ENCODE data around the gene TMEM205. TPM values are rescaled to one million over a fixed set of nuclear protein-coding genes. Genes with fewer than 3 reads are reported as not detected.

Gene TMEM205
- total and polyA plus RNA-seq, 10 of the 15 experiments (the other 5 are each of a cell fraction or from before 2014, with no cell fraction given), result 27.8 to 144 (median 88.3) TPM

DNA sequence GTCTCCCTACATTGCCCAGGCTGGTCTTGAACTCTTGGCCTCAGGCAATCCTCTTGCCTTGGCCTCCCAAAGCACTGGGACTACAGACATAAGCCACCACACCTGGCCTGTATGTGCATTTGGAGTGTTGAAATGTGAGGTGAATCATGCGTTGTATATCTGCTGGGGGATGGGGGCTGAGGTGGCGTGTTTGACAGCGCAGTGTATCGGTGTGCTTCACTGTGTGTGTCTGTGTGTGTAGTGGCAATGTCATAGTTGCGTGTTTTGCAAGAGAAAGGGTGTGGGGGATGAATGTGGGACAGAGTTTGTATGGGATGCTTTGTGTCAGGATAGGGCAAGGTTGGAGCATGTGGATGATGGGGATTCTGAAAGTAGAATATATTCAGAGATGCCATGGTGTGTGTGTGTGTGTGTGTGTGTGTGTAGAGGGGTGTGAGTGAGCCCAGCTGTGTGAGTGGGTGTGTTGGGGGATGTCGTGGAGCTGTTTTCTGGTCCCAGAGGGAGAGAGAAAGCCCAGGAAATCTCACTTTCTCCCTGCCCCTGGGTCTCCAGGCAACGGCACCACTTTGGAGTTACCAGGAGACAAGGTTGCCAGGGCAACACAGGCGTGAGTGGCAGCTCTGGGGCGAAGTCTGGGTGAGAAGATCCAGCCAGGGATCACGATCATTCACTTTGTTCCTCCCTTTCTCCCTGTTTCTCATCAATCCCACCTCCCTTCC lies 27.3 kb upstream of the TMEM205 start (continued):
- TF ChIP-seq TCF12 (IDR thresholded peaks at IDR 0.05; ENCODE audit: low read depth, low read length), result no peak
- TF ChIP-seq POLR2AphosphoS2 (IDR thresholded peaks at IDR 0.05; ENCODE audit: low read depth, low read length), result no peak
- no peak for TF ChIP-seq GABPA (IDR thresholded peaks at IDR 0.05; ENCODE audit: low read depth)
- no peak for TF ChIP-seq ZNF384 (IDR thresholded peaks at IDR 0.05; ENCODE audit: borderline replicate concordance, low read depth, low read length)
- TF ChIP-seq IKZF1 (conservative IDR thresholded peaks at IDR 0.05), result no peak
- TF ChIP-seq, protein P1, sequence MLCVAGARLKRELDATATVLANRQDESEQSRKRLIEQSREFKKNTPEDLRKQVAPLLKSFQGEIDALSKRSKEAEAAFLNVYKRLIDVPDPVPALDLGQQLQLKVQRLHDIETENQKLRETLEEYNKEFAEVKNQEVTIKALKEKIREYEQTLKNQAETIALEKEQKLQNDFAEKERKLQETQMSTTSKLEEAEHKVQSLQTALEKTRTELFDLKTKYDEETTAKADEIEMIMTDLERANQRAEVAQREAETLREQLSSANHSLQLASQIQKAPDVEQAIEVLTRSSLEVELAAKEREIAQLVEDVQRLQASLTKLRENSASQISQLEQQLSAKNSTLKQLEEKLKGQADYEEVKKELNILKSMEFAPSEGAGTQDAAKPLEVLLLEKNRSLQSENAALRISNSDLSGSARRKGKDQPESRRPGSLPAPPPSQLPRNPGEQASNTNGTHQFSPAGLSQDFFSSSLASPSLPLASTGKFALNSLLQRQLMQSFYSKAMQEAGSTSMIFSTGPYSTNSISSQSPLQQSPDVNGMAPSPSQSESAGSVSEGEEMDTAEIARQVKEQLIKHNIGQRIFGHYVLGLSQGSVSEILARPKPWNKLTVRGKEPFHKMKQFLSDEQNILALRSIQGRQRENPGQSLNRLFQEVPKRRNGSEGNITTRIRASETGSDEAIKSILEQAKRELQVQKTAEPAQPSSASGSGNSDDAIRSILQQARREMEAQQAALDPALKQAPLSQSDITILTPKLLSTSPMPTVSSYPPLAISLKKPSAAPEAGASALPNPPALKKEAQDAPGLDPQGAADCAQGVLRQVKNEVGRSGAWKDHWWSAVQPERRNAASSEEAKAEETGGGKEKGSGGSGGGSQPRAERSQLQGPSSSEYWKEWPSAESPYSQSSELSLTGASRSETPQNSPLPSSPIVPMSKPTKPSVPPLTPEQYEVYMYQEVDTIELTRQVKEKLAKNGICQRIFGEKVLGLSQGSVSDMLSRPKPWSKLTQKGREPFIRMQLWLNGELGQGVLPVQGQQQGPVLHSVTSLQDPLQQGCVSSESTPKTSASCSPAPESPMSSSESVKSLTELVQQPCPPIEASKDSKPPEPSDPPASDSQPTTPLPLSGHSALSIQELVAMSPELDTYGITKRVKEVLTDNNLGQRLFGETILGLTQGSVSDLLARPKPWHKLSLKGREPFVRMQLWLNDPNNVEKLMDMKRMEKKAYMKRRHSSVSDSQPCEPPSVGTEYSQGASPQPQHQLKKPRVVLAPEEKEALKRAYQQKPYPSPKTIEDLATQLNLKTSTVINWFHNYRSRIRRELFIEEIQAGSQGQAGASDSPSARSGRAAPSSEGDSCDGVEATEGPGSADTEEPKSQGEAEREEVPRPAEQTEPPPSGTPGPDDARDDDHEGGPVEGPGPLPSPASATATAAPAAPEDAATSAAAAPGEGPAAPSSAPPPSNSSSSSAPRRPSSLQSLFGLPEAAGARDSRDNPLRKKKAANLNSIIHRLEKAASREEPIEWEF (IDR thresholded peaks at IDR 0.05; ENCODE audit: insufficient replicate concordance, low read depth, low read length), result no peak
- no peak for TF ChIP-seq ZSCAN29 (IDR thresholded peaks at IDR 0.05)
- TF ChIP-seq NR2C2 (IDR thresholded peaks at IDR 0.05; ENCODE audit: borderline replicate concordance, control insufficient read depth, insufficient read length, low read depth), result no peak
- TF ChIP-seq, protein P2, sequence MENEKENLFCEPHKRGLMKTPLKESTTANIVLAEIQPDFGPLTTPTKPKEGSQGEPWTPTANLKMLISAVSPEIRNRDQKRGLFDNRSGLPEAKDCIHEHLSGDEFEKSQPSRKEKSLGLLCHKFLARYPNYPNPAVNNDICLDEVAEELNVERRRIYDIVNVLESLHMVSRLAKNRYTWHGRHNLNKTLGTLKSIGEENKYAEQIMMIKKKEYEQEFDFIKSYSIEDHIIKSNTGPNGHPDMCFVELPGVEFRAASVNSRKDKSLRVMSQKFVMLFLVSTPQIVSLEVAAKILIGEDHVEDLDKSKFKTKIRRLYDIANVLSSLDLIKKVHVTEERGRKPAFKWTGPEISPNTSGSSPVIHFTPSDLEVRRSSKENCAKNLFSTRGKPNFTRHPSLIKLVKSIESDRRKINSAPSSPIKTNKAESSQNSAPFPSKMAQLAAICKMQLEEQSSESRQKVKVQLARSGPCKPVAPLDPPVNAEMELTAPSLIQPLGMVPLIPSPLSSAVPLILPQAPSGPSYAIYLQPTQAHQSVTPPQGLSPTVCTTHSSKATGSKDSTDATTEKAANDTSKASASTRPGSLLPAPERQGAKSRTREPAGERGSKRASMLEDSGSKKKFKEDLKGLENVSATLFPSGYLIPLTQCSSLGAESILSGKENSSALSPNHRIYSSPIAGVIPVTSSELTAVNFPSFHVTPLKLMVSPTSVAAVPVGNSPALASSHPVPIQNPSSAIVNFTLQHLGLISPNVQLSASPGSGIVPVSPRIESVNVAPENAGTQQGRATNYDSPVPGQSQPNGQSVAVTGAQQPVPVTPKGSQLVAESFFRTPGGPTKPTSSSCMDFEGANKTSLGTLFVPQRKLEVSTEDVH (IDR thresholded peaks at IDR 0.05; ENCODE audit: low read depth, partially characterized antibody), result no peak
- TF ChIP-seq STAT3 (IDR thresholded peaks at IDR 0.05; ENCODE audit: low read depth, low read length), result no peak
- TF ChIP-seq, protein P3, sequence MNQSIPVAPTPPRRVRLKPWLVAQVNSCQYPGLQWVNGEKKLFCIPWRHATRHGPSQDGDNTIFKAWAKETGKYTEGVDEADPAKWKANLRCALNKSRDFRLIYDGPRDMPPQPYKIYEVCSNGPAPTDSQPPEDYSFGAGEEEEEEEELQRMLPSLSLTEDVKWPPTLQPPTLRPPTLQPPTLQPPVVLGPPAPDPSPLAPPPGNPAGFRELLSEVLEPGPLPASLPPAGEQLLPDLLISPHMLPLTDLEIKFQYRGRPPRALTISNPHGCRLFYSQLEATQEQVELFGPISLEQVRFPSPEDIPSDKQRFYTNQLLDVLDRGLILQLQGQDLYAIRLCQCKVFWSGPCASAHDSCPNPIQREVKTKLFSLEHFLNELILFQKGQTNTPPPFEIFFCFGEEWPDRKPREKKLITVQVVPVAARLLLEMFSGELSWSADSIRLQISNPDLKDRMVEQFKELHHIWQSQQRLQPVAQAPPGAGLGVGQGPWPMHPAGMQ (IDR thresholded peaks at IDR 0.05; ENCODE audit: borderline replicate concordance), result no peak
- no peak for TF ChIP-seq WRNIP1 (IDR thresholded peaks at IDR 0.05; ENCODE audit: borderline replicate concordance, low read depth, low read length)
- TF ChIP-seq TBL1XR1 (IDR thresholded peaks at IDR 0.05; ENCODE audit: low read depth, low read length), result no peak
- peak in 1 of 2 experiments; percentile 5; a peak in 1 of 3 replicates for TF ChIP-seq EGR1 (IDR thresholded peaks at IDR 0.05; ENCODE audit: borderline replicate concordance in 1 of 2, low read depth in 2 of 2, low read length in 2 of 2)
- TF ChIP-seq PAX8 (IDR thresholded peaks at IDR 0.05), result no peak
- no peak for TF ChIP-seq POLR2A (IDR thresholded peaks at IDR 0.05; ENCODE audit: low read depth, low read length)
- TF ChIP-seq HDGF (IDR thresholded peaks at IDR 0.05), result no peak
- TF ChIP-seq, protein P4, sequence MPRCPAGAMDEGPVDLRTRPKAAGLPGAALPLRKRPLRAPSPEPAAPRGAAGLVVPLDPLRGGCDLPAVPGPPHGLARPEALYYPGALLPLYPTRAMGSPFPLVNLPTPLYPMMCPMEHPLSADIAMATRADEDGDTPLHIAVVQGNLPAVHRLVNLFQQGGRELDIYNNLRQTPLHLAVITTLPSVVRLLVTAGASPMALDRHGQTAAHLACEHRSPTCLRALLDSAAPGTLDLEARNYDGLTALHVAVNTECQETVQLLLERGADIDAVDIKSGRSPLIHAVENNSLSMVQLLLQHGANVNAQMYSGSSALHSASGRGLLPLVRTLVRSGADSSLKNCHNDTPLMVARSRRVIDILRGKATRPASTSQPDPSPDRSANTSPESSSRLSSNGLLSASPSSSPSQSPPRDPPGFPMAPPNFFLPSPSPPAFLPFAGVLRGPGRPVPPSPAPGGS (IDR thresholded peaks at IDR 0.05; ENCODE audit: borderline replicate concordance, insufficient read depth, low read depth, low read length, poor library complexity, severe bottlenecking), result no peak
- TF ChIP-seq MEF2A (IDR thresholded peaks at IDR 0.05; ENCODE audit: insufficient read depth, low read depth, low read length), result no peak
- no peak for TF ChIP-seq CEBPB (IDR thresholded peaks at IDR 0.05; ENCODE audit: borderline replicate concordance in 1 of 2, low read depth in 2 of 2, low read length in 2 of 2)
